ENCODE measurements around the gene KLRF1. TPM values are rescaled to one million over a fixed set of nuclear protein-coding genes. Genes with fewer than 3 reads are reported as not detected.

Gene KLRF1
- total RNA-seq, 1 experiment from 2014 or later = not detected

DNA sequence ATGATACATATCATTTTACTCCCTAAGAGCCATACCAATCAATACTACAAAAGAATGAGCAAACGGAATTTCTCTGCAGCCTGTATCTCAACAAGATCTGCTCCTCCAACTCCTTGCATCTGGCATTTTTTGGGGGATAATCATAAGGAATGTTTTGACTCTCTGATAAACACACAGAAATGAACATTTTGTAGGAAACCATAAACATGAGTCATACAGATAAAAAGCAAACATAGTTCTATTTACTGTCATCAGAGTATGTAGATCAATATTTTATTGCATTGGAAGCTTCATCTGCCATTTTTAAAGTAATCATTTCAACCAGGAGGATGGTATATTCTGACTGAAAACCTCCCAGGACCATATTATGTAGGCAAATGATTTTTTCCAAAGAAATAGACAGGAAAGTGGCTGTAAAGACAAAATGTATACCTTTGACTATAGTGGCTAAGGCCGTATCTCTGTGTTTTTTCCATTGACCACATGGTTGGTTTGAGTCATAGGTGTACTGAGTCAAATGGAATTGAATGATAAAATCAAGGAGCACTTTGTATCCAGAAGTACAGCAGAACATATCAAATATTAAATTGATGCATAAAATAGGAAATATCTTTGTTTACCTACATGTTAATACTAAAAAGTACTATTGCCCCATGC is 34.2 kb upstream of the KLRF1 start:
- TF ChIP-seq, protein P1, sequence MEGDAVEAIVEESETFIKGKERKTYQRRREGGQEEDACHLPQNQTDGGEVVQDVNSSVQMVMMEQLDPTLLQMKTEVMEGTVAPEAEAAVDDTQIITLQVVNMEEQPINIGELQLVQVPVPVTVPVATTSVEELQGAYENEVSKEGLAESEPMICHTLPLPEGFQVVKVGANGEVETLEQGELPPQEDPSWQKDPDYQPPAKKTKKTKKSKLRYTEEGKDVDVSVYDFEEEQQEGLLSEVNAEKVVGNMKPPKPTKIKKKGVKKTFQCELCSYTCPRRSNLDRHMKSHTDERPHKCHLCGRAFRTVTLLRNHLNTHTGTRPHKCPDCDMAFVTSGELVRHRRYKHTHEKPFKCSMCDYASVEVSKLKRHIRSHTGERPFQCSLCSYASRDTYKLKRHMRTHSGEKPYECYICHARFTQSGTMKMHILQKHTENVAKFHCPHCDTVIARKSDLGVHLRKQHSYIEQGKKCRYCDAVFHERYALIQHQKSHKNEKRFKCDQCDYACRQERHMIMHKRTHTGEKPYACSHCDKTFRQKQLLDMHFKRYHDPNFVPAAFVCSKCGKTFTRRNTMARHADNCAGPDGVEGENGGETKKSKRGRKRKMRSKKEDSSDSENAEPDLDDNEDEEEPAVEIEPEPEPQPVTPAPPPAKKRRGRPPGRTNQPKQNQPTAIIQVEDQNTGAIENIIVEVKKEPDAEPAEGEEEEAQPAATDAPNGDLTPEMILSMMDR (conservative IDR thresholded peaks at IDR 0.05; ENCODE audit: low read depth, low read length) = no peak
- TF ChIP-seq EZH2 (IDR thresholded peaks at IDR 0.05; ENCODE audit: low read length, unreplicated experiment) = no peak
- TF ChIP-seq EZH2phosphoT487 (IDR thresholded peaks at IDR 0.05; ENCODE audit: borderline replicate concordance, low read length) = no peak
- no peaks in the 10 kb centered on the region for H3K79me2 ChIP-seq (ENCODE audit: low read length)
- POLR2A ChIA-PET (ENCODE audit: unreplicated experiment) = no interaction called here
- peak overlapping the region; percentile 75 for H3K4me2 ChIP-seq (ENCODE audit: low read length)
- CTCF ChIA-PET = no interaction called here
- intact Hi-C loops (cut with micrococcal nuclease) = loop anchor here (2.0 kb wide), 1 partner anchor 18 kb away; no protein-coding TSS in a partner anchor
- H3K9ac ChIP-seq (ENCODE audit: low read length) = no peak overlapping the region
- peak; percentile 83 for ATAC-seq
- DNase-seq = peak; percentile 84
- BruUV-seq (replicated peaks) = no TSS peak
- peaks cover 40% of the 10 kb centered on the region for H3K4me1 ChIP-seq (ENCODE audit: insufficient read depth, low read length)
- H3K9me2 ChIP-seq (replicated peaks; ENCODE audit: low read length) = no peaks in the 10 kb centered on the region
- H3K27ac ChIP-seq (ENCODE audit: low read length) = peak overlapping the region; percentile 74
- H3K27me3 ChIP-seq (ENCODE audit: low read length) = no peaks in the 10 kb centered on the region
- H3K9me3 ChIP-seq (ENCODE audit: low read length) = no peaks in the 10 kb centered on the region
- no peak overlapping the region for H2AFZ ChIP-seq (ENCODE audit: low read length)
- H3K4me3 ChIP-seq (ENCODE audit: low read length) = peak overlapping the region; percentile 11; the same call in 1 of the 2 replicates
- no peaks in the 10 kb centered on the region for H4K20me1 ChIP-seq (ENCODE audit: low read length)
- no peaks in the 10 kb centered on the region for H3F3A ChIP-seq (ENCODE audit: low read length, unreplicated experiment)
- H3K36me3 ChIP-seq (ENCODE audit: low read depth, low read length) = no peaks in the 10 kb centered on the region

DNA sequence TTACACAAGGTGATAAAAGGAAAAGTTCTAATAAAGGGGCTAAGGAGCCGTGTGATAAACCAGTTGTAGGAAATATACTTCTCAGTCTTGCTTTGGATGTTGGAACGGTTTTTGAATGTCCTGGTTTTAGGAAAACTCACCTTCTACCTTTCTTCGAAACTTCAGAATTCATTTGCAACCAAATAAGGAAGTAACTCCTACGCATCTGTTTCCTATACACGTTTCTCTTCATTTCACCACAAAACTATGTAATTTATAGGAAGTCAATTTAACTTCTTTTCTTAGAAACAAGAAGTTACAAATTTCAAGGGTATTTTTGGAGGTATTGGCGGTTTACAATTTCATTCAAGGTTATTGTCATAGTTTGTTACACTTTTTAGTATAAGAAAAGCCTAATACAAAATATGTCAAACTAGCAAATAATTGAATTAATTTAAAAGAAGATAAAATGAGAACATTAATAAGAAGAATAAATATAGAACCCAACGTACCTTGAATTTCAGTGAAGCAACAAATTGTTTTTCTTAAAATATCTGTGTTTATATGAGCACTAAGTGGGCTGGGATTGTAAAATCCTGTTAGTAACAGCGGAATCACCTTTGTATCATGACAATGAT is 33.4 kb upstream of the KLRF1 start:
- no peak overlapping the region for H3K9ac ChIP-seq (ENCODE audit: low read length)
- ChIA-PET CTCF (no interaction called here), POLR2A (ENCODE audit: unreplicated experiment) (no interaction called here)
- H3K4me3 ChIP-seq (ENCODE audit: low read length) = no peak overlapping the region
- DNase-seq (no peak), ATAC-seq (no peak)
- H3F3A ChIP-seq (ENCODE audit: low read length, unreplicated experiment) = no peaks in the 10 kb centered on the region
- TF ChIP-seq, protein P1 (conservative IDR thresholded peaks at IDR 0.05; ENCODE audit: low read depth, low read length) = no peak
- no peak for TF ChIP-seq EZH2 (IDR thresholded peaks at IDR 0.05; ENCODE audit: low read length, unreplicated experiment)
- no peak for TF ChIP-seq EZH2phosphoT487 (IDR thresholded peaks at IDR 0.05; ENCODE audit: borderline replicate concordance, low read length)
- H3K9me3 ChIP-seq (ENCODE audit: low read length) = no peaks in the 10 kb centered on the region
- H3K27me3 ChIP-seq (ENCODE audit: low read length) = no peaks in the 10 kb centered on the region
- intact Hi-C loops (cut with micrococcal nuclease) = loop anchor here (2.0 kb wide), 1 partner anchor 19 kb away; no protein-coding TSS in a partner anchor
- no TSS peak for BruUV-seq (replicated peaks)
- no peaks in the 10 kb centered on the region for H3K36me3 ChIP-seq (ENCODE audit: low read depth, low read length)
- H3K9me2 ChIP-seq (replicated peaks; ENCODE audit: low read length) = no peaks in the 10 kb centered on the region
- no peaks in the 10 kb centered on the region for H4K20me1 ChIP-seq (ENCODE audit: low read length)
- no peaks in the 10 kb centered on the region for H3K79me2 ChIP-seq (ENCODE audit: low read length)
- peak overlapping the region; percentile 75 for H3K4me2 ChIP-seq (ENCODE audit: low read length)
- H3K27ac ChIP-seq (ENCODE audit: low read length) = peak overlapping the region; percentile 74; the same call in 1 of the 2 replicates
- H3K4me1 ChIP-seq (ENCODE audit: insufficient read depth, low read length) = peaks cover 40% of the 10 kb centered on the region
- no peak overlapping the region for H2AFZ ChIP-seq (ENCODE audit: low read length)

Measured in PC-3 (cell line).